ENCODE data around the gene PCBP3. TPM values are rescaled to one million over a fixed set of nuclear protein-coding genes. Genes with fewer than 3 reads are reported as not detected.

PCBP3 gene
- total and polyA plus RNA-seq, 2 of the 13 experiments (the other 11 are each of a cell fraction or from before 2014, with no cell fraction given), result not detected

GRCh38 chr21:45725844-45726200 lies 82.3 kb downstream of the PCBP3 start (continued):
- no peak for TF ChIP-seq CREB3 (CRISPR knock-in tag; IDR thresholded peaks at IDR 0.05)

DNA sequence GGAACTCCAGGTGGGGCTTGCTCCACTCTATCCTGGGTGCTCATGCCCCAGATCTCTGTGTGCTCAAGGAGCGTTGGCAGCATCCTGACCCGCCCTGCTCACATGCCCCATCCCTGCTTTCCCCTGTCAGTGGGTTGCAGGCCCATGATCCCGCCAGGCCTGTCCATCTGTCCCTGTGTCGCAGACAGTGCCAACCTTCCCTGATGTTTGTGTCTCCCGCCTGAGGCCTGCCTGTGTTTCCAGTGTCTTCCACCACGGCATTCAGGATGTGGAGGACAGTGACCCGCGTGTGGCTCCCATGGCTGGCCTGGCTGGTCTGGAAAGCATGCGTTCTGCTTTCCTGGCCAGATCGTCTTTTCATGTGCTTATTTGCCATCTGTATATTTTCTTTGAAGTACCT lies 82.9 kb downstream of the PCBP3 start:
- in situ Hi-C loops (cut with HindIII; ENCODE audit: extremely low pct_ligation_motif_present, low pct_unique_long_range_greater_than_20kb) (no loop called here), intact Hi-C loops (cut with micrococcal nuclease; ENCODE audit: unreplicated experiment) (no loop called here)
- TF ChIP-seq, protein P1, sequence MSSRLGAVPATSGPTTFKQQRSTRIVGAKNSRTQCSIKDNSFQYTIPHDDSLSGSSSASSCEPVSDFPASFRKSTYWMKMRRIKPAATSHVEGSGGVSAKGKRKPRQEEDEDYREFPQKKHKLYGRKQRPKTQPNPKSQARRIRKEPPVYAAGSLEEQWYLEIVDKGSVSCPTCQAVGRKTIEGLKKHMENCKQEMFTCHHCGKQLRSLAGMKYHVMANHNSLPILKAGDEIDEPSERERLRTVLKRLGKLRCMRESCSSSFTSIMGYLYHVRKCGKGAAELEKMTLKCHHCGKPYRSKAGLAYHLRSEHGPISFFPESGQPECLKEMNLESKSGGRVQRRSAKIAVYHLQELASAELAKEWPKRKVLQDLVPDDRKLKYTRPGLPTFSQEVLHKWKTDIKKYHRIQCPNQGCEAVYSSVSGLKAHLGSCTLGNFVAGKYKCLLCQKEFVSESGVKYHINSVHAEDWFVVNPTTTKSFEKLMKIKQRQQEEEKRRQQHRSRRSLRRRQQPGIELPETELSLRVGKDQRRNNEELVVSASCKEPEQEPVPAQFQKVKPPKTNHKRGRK (CRISPR knock-in tag; IDR thresholded peaks at IDR 0.05), result no peak
- no peak for TF ChIP-seq ZNF614 (CRISPR knock-in tag; IDR thresholded peaks at IDR 0.05; ENCODE audit: borderline replicate concordance)
- TF ChIP-seq PRDM15 (CRISPR knock-in tag; IDR thresholded peaks at IDR 0.05), result no peak
- TF ChIP-seq ZFP90 (CRISPR knock-in tag; IDR thresholded peaks at IDR 0.05; ENCODE audit: borderline replicate concordance), result no peak
- TF ChIP-seq ZNF839 (CRISPR knock-in tag; IDR thresholded peaks at IDR 0.05; ENCODE audit: borderline replicate concordance), result no peak
- TF ChIP-seq CEBPG (CRISPR knock-in tag; IDR thresholded peaks at IDR 0.05), result no peak
- no peak for TF ChIP-seq MIER2 (CRISPR knock-in tag; IDR thresholded peaks at IDR 0.05)
- no peak for TF ChIP-seq MAFK (conservative IDR thresholded peaks at IDR 0.05 in 1 of 2, IDR thresholded peaks at IDR 0.05 in 1 of 2; ENCODE audit: low read length in 2 of 2)
- TF ChIP-seq ZNF354B (CRISPR knock-in tag; IDR thresholded peaks at IDR 0.05), result no peak
- no peak for TF ChIP-seq ZEB1 (IDR thresholded peaks at IDR 0.05; ENCODE audit: insufficient replicate concordance, low read depth)
- no peak for TF ChIP-seq KLF6 (CRISPR knock-in tag; IDR thresholded peaks at IDR 0.05)
- 6% methylated on average over 6 of the region's 10 CpGs for WGBS (ENCODE audit: low lambda C conversion rate)
- Histone ChIP-seq H3K27me3 (ENCODE audit: control insufficient read depth in 1 of 2, insufficient read depth in 2 of 2, low read length in 2 of 2) (peaks cover 0 to 21% of the 10 kb centered on the region in 2 experiments; a peak in 2 of 5 replicates), H3K27ac (ENCODE audit: extremely low read length, insufficient read depth, low read length) (no peak overlapping the region), H3K9ac (ENCODE audit: insufficient read depth, low read depth, low read length) (no peak overlapping the region), H3K9me3 (ENCODE audit: low read length) (no peaks in the 10 kb centered on the region), H2AFZ (ENCODE audit: low read length) (no peak overlapping the region), H3K79me2 (ENCODE audit: insufficient read depth, low read length) (no peaks in the 10 kb centered on the region), H4K20me1 (ENCODE audit: insufficient read depth, low read length) (no peaks in the 10 kb centered on the region), H3K4me3 (replicated peaks in 1 of 3; ENCODE audit: insufficient read depth in 1 of 3, low read depth in 2 of 3, low read length in 3 of 3) (no peak overlapping the region), H3K36me3 (replicated peaks in 1 of 2; ENCODE audit: control insufficient read depth in 1 of 2, insufficient read depth in 2 of 2, low read length in 2 of 2) (no peaks in the 10 kb centered on the region), H3K4me2 (ENCODE audit: low read depth, low read length) (no peak overlapping the region), H3K4me1 (ENCODE audit: insufficient read depth, low read length) (no peaks in the 10 kb centered on the region)
- BruUV-seq (replicated peaks), result no TSS peak
- ATAC-seq, result no peak; the same call in 2 of the 3 replicates
- FAIRE-seq, result no peak
- CTCF ChIA-PET (ENCODE audit: low intra/inter-chr PET ratio, low total read pairs), result no interaction called here
- POLR2A ChIA-PET, result no interaction called here
- DNase-seq (ENCODE audit: low spot score), result no peak

All from HepG2 (cell line).